HG03280 (cell line): ENCODE results near the gene CDH23.

Experiments
- ATAC-seq: cut with Tn5 transposase; IDR thresholded peaks from one replicate; pipeline ENCODE4 v1.9.1; 2021; ENCODE audit warnings: mild to moderate bottlenecking, moderate library complexity; ENCODE audit not compliant: unreplicated experiment

CDH23 gene

DNA sequence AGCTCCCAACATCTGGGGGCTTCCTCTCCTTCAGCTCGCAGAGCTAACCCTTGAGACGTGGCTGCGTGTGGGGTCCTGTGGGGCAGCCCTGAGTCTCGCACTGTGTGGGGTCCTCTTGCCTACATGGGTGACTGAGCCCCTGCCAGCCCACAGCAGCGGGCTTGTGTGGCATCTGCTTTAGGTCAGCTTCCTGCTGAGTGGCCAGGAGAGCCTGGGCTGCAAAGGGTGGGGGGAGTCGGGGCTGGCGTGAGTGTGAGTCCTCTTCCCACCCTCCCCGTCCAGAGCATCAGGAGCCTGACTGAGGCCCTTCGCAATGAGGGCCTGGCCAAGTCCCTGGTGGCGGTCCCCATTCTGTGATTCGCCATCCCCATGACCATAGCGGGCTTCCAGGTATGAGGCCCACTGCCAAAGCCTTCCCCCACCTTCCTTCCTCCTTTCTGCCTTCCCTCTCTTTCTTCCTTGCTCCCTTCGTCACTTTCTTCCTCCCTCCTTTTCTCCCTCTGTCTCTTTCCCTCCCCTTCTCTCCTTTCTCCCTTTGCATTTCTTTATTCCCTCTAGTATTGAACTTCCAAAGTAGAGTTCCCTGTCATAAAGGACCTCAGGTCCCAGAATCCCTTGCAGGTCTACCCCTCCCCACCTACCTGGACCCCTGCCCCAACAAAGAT, 85.2 kb downstream of the CDH23 start:
- ATAC-seq: no peak

DNA sequence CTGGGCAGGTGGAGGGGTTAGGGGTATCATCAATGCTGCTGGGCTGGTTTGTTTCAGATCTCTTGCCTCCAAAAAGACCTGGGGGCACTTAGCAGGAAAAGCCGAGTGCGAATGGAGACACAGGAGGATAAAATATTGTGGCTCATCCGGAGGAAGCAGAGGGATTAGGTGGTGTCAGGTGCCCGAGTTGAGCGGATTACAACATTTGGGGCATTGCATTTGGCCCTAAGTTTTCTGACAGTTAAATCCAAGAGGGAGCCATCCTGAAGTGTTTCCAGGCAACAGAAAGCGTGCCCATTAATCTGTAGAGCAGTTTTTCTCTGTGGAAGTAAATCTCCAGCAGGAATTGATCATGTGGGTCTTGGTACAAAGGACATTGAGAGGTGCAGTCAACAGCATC, 85.9 kb downstream of the CDH23 start:
- ATAC-seq: no peak

DNA sequence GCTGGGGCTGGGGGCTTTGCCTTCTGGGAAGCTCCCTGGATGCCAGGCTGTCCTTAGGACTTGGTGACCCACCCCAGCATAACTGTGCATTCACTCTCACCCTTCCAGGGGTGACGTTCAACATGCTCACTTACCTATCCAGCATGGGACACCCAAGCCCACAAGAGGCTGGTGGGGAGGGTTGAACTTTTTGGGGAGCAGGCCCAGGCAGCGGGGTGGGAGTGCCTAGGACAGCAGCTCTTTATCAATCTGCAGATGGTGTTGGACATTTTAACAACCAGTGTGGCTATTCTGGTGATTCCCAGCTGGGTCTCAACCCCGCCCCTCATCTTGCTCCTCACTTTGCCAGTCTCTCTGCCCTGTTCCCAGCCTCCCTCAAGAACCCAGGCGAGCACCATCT, 86.4 kb downstream of the CDH23 start:
- no peak for ATAC-seq

DNA sequence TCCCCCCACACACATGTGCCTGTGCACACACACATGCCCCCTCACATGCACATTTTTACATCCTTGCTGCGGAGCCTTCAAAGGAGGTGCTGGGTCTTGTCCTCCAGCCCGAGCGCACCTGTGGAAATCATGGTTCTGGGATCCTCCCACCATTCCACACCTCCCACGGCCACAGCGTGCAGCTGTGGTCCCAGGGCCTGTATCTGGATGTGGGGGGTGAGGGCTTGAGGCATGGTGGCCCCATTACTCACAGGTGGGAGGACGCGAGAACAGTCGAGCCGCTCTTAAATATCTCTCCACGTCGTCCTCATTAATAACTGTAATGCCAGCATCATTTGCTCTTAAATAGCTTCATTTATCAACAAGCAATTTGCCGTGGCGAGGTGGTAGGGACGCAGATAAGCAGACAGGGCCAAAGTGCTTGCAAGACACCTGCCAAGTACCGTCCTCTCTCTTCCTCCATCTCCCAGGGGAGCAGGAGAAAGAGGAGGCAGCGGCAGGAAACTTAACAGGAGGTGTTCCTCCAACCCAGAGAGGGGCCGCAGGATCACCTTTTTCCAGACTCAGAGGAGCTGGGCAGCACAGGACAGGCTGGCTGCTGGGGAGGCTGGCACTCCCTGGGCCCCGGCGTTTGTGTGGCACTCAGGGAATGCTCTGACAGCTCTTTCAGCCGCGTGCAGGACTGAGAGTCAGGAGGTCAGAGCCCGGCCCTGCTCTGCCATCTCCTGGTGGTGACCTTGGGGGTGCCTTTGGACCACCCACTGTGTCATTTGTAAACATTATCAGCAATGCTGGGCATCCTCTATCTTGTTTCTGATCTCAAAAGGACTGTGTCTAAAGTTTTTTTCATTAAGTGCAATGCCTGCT, 87.4 kb downstream of the CDH23 start:
- no peak for ATAC-seq

DNA sequence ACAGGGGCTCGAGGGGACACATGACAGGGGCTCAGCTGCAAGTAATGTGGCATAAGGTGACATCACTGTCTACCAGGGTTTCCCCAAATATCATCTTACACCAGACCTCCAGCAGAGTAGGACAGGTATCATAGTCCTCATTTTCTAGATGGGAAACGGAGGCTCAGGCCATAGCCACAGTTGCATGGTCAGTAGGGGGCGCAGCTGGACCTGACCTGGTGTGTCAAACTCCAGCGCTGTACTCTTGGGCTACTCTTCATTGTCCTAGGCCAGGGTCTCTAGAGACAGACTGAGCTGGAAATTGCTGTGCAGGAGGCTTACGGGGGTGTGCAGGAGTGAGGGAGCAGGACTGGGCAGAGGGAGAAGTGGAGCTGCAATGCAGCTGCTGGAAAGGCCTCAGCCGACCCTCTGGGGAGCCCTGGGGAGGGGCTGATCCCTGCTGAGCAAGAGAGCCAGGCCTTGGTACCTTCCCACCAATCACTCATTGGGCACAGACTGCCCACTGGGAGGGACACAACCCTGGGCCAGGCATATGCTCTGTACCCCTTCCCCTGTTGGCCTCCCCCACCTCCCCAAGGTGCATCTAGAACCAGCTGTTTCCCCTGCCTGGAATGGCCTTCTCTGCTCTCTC, 89.9 kb downstream of the CDH23 start:
- no peak for ATAC-seq

DNA sequence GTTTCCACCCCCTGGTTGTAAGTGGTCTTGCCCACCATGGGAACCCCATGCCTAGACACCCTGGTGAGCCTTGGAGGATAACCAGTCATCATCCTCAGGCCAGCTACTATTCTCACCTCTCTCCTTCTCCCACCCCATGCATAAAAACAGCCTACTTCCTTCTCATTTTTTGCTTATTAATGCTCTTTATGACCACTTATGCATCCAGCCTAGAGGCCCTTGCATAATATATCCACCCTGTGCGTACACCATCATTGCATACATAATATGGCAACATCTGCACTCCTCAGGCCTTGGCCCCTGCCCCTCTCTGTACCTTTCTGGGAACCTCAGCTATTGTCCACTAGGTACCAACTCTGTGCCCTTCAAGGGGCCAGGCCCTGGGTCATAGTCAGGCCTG, 91.0 kb downstream of the CDH23 start:
- no peak for ATAC-seq

DNA sequence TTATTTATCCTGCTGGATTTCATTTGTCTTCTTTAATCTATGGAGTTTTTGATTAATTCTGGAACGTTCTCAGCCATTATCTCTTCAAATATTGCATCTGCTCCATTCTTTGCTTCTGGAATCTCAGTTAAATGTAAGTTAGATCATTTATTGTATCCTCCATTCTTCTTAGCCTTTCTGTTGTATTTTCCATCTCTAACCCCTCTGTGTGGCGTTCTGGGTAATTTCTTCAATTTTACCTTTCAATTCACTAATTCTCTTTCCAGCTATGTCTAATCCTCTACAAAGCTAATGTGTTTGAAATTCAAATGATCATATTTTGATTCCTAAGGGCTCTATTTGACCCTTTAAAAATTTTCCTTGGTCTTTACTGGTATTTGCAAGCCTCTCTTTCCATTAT, 92.4 kb downstream of the CDH23 start:
- no peak for ATAC-seq

DNA sequence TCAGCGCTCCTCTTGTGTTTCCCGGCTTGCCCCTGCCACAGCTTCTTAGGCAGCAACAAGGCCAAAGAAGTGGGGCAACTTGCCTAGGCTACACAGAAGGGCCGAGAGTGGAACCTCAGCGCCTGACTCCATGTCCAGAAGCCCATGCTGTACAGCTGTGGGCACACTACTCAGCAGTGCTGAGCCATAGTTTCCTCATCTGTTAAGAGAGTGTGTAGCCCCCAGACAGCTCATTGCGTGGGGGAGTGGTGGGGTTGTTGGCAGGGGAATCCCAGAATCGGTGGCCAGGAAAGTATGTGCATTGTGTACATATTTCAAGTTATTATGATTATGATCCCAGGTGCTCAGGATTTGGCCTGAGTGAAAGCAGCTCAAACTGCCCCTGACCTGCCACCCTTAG, 96.2 kb downstream of the CDH23 start:
- ATAC-seq: no peak

DNA sequence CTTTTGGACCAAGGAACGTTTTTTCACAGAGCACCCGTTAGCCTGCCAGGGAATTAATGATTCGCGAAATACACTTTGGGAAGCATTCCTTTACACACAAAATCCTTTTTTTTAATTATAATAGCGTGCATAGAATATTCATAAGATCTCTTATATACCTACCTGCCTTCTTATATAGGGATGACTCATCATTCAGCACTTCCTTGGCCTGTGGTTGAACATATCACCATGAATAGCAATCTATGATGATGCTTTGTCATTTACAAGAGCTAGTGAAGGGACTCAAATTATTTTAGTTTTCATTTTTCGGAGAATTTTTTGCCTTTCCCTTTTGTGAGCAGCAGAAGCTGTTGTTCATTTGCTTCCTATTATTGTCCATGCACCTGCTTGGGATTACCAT, 97.0 kb downstream of the CDH23 start:
- ATAC-seq: no peak

DNA sequence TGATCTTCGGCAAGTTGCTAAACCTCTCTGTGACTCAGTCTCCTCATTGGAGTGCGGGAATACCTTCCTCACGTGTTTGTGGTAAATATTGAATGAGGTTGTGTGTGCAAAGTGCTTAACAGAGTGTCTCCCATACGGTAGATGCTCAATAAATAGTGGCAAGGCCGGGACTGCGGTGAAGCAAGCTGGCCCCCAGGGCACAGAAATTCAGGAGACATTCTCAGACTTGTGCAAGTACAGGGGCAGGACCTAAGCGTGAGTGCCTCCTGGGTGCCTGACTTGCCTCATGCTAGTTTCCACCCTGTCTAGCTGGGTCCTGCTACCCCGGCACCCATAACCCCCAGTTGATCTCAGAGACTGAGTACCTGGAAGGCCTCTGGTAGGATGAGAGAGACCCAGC, 97.8 kb downstream of the CDH23 start:
- no peak for ATAC-seq

DNA sequence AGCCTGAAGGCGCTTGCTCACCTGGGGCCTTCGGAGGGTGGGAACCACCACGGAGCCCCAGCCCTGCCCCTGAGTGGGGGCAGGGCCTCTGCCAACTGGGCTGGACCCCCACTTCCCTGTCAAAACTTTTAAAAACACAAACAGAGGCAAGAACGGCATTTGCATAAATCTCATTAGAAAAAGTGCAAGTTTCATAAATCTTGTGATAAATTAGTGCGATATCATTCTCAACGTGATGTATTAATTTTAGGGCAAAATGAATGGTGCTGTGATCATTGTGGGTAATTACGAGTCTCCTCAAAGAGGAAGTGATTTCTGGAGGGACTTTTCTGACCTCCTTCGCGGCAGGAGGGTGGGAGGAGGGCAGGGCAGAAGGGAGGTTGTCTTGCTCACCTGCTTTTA, 98.3 kb downstream of the CDH23 start:
- no peak for ATAC-seq

DNA sequence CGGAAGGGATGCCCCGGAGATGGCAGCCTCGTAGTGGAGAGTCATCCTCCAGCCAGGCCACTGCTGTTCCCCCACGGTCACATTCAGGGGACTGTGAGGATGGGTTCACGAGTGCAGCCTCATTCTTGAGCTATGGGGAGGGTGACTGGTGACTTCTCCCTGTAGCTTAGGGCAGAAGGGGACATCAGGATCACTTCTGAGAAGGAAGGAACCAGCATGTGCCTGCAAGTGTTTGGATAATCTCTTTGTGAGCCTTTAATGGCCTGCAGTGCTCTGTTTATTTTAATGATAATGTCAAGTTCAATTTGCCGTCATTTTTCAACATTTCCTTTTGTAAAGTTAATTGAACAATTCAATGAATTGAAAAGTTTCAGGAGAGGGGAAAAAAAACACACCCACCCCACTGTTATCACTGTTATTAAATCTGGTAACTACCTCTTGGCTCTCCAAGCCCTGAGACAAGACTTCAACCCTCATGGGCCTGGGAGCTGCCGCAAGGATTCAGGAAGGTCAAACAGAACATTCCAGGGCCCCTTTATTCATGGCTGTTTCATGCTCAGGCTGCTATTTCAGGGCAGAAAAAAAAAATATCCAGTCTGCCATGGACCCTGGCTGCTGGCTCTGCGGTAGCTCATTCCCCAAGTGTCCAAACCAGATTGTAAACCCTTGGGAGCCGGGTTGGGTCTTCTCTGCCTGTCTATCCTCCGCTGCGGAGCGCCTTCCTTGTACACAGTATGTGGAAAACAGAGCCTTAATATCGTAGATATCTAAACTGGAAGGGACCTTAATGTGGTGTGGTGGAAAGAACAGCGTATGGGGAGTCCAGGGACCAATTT, 100.4 kb downstream of the CDH23 start:
- ATAC-seq: no peak

DNA sequence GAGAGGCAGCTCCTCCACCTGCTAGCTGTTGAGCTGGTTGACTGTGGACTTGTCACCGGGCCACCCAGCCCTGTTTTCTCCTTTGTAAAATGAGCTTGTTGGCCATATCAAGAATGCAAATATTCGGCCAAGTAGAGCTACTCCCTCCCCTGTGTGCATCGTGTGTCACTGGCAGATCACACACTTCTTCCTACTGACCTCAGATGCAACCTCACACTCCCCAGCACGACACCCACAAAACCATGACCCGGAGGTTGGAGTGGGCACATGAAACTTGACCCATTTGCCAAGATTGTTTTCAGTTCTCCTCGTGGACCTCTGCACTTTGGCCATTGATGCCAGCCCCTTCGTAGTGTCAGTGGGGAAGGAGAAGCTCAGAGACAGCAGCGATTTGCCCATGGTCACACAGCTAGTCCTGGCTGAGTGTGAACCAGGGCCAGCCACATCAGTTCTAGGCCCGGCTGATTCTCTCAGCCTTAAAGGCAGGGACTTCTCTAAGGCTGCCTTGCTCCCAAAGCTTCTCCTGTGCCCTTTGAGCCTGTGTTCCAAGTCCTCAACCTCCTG, 101.1 kb downstream of the CDH23 start:
- ATAC-seq: no peak

DNA sequence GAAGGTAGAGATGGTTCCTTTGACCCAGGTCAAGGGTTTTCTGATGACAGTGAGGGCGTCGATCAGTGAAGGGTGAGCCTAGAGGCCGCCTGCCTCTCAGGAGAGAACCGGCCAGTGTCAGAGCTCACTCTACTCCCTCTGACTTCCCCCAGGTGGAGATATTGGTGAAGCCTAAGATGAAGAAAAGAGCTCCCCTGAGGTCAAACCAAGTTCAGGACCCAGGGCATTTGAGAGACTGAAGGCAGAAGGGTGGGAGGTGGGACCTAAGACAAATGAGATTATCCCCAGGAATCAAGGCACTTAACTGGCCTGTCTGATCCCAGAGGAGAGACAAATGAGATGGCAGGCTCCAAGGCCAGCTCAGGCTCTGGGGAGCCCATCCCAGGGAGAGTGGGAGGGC, 104.7 kb downstream of the CDH23 start:
- ATAC-seq: no peak

DNA sequence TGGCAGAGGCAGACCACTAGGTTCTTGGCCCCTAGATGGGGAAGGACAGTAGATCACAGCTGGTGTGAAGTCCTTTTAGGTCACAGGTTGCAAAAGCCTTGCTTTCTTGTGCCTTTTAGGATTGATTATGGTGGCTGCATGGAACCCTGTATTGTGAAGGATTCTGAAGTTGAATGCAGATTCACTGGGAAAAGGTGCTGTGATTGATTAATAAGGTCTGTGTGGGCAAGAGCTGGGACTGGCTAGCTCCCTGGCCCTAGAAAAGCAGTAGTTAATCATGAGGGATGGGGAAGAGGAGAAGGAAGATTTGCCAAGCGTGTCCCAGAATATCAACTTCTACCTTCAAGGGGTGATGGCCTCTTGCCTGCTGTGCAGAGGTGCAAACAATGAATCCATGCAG, 105.5 kb downstream of the CDH23 start:
- no peak for ATAC-seq

DNA sequence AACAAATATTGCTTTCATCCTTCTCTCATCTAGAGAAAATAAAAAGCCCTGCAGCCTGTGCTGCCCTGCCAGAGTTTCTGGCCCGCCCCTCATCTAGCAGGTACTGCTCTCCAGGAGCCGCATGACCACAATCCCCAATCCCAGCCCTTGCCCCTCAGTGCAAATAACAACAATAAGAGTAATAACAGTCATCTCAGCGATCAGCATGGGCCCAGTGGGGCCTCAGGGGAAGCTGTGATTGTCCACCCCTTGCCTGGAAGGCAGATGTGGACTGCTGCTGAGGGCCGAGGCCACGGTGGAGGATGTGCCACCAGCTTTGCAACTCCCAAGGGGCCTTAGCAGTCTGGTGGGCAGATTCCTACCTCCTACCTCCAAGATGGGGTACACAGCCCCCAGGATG, 106.1 kb downstream of the CDH23 start:
- no peak for ATAC-seq

DNA sequence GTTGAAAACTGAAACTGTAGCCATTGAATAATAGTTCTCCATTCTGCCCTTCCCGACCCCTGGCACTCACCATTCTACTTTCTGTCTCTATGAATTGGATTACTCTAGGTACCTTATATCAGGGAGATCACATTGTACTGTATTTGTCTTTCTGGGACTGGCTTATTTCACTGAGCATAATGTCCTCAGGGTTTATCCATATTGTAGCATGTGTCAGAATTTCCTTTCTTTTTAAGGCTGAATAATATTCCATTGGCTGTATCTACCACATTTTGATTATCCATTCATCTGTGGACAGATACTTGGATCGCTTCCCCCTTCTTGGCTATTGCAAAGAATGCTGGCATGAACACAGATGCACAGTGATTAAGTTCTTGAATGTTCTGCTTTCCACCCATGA, 107.4 kb downstream of the CDH23 start:
- ATAC-seq: no peak

DNA sequence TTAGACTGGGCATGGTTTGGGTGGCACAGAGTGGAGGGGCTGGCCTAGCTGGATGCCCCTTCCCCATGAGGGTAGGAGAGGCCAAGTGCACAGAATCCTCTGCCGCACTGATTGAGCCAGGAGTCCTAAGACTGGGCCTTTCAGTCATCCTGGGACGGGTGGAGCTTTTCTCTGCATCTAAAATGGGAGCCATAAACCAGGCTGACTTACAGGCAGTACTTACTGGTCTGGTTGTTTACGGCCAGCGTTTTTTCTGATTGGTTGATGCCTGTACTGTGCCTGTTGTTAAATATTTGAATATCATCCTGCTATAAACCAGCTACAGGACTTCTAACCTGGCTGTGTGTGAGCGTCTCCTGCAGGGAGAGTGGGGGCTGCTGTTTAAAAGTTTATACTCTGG, 107.8 kb downstream of the CDH23 start:
- no peak for ATAC-seq

DNA sequence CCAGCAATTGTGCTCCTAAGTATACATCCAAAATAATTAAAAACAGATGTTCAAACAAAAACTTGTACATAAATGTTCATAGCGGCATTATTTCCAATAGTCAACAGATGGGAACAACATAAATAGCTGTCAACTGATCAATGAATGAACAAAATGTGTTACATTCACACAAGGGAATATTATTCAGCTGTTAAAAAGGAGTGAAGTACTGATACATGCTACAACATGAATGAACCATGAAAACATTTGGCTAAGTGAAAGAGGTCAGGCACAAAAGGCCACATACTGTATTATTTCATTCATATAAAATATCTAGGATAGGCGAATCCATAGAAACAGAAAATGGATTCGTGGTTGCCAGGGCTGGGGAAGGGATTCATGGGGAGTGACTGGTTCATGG, 109.1 kb downstream of the CDH23 start:
- no peak for ATAC-seq

DNA sequence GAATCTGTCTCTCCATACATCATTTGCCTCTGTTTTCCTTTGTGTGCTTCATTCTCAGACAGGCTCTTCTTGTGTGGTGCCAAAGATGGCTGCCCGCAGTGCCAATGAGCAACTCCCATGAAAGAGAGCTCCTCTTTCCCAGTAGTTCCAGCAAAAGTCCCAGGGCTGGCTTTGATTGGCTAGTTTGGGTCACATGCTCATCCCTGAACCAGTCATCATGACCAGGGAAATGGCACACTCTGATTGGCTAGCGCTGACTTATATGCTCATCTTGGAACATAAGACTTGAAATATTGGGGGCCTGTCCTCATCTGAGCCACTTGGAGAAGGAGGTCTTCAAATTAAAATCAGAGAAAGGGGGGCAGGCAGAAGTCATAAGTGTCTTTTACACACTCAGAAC, 112.7 kb downstream of the CDH23 start:
- no peak for ATAC-seq

DNA sequence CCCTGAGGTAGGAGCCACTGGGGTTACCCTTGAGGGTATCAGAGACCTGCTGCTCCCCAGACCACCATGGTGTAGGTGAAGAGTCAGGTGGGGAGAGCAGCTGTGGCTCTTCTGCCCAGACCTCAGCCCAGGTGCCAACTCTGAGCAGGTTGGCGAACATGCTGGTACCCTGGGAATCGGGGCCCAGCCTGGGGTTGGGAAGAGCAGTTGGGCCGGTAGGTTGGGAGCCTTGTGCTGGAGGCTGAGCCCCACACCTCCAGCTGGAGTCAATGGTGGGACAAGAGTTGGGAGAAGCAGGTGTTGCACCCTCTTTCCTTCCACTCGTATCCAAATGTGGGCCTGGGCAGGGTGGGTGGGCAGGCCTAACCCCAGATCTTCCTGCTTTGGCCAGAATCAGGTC, 114.5 kb downstream of the CDH23 start:
- no peak for ATAC-seq
